Measurements from ENCODE around the gene ZNF236.
"Not testable (repeated sequence)": the region's sequence is repeated elsewhere in the genome, so short reads cannot be mapped to it uniquely, and the experiment has no call there.

Gene ZNF236

DNA sequence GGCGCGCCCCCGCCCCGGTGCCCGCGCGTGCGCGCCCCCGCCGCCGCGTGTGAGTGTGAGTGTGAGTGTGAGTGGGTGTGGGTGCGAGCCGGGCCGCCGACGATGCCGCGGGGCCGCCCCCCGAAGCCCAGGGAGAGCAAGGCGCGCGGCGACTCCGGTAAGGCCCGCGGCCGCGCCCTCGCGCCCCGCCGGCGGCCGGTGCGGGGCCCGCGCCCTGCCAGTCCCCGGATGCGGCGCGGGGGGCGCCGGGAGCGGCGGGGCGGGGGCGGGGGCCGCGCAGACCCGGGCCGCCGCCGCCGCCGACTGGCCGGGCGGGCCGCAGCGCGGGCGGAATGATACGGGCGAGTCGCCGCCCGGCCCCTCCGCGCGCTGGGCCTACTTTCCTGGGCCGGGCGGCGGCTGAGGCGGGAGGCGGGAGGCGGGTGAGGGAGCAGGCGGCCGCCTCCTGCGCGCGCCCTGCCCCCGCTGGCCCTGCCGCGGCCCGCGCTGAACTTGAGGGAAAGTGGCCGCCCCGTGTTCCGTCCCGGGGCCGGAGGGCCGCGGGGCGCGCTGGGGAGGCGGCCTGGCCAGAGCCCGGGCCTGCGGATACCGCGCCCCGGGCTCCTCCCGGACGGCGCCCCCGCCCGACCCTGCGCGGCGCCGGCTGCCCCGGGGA lies at the start of gene ZNF236:
ZNF236 (plus strand) TSS at position 52 of the 655 bp plus-strand sequence; CDS start at position 103, 51 bp downstream.
- in situ Hi-C loops (cut with MboI; ENCODE audit: low sequenced_read_pairs, unreplicated experiment), result no loop called here
- TF ChIP-seq, protein P1, sequence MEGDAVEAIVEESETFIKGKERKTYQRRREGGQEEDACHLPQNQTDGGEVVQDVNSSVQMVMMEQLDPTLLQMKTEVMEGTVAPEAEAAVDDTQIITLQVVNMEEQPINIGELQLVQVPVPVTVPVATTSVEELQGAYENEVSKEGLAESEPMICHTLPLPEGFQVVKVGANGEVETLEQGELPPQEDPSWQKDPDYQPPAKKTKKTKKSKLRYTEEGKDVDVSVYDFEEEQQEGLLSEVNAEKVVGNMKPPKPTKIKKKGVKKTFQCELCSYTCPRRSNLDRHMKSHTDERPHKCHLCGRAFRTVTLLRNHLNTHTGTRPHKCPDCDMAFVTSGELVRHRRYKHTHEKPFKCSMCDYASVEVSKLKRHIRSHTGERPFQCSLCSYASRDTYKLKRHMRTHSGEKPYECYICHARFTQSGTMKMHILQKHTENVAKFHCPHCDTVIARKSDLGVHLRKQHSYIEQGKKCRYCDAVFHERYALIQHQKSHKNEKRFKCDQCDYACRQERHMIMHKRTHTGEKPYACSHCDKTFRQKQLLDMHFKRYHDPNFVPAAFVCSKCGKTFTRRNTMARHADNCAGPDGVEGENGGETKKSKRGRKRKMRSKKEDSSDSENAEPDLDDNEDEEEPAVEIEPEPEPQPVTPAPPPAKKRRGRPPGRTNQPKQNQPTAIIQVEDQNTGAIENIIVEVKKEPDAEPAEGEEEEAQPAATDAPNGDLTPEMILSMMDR (IDR thresholded peaks at IDR 0.05; ENCODE audit: borderline replicate concordance, control extremely low read depth, extremely low read depth, insufficient read depth, missing control alignments), result no peak
- DNase-seq (ENCODE audit: low spot score), result peak; percentile 88

DNA sequence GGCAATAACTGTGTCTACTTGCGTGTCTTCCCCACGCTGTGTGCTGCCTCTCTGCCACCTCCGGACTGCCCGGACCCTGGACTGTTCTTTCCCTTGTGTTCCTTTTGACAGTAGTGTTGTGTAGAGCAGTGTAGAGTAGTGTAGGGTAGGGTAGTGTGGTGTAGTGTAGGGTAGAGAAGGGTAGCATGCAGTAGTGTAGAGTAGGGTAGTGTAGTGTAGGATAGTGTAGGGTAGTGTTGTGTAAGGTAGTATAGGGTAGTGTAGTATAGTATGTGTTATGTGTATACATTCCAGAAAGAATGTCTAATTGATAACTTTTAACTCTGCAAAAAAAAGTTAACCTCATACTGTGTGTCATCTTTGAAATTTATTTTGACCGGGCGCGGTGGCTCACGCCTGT lies 49.7 kb upstream of the ZNF236 start:
- in situ Hi-C loops (cut with MboI; ENCODE audit: low sequenced_read_pairs, unreplicated experiment), result no loop called here

DNA sequence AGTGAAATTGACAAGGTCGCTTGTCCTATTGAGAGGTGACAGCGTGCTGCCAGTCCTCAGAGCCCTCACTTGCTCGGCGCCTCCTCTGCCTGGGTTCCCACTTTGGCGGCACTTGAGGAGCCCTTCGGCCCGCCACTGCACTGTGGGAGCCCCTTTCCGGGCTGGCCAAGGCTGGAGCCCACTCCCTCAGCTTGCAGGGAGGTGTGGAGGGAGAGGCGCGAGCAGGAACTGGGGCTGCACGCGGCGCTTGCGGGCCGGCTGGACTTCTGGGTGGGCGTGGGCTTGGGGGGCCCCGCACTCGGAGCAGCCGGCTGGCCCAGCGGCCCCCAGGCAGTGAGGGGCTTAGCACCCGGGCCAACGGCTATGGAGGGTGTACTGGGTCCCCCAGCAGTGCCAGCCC lies 45.3 kb upstream of the ZNF236 start:
- in situ Hi-C loops (cut with MboI; ENCODE audit: low sequenced_read_pairs, unreplicated experiment); DNase-seq (ENCODE audit: low spot score): not testable (repeated sequence)

More for the DNA sequence above, 49.7 kb upstream of the ZNF236 start:
- TF ChIP-seq, protein P1 (IDR thresholded peaks at IDR 0.05; ENCODE audit: borderline replicate concordance, control extremely low read depth, extremely low read depth, insufficient read depth, missing control alignments), result no peak
- no peak for DNase-seq (ENCODE audit: low spot score)

DNA sequence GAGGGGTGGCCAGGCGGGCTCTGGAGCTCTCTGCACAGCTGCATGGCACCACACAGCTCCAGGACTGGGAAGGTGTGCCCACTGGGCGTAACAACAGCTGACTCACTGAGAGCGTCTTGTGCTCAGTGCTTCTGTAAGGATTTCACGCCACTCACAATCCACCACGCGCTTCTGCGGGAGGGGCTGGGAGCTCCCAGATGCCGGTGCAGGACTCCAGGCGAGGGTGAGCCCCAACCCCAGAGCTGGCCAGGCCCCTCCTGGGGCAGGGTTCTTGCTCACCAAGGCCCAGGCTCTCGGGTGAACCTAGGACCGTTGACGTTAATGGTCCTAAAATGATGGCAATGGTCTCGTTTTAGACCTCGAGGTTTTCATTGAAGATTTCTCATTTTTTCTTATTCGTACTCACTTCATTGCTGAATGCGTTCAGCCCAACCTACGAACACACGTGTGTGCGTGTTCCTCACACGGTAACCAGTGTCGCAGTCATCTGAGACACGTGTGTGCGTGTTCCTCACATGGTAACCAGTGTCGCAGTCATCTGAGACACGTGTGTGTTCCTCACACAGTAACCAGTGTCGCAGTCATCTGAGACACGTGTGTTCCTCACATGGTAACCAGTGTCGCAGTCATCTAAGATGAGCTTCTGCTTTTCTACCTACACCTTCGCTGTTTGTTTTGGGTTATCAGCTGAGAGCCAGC lies 38.4 kb upstream of the ZNF236 start:
- DNase-seq (ENCODE audit: low spot score), result no peak
- TF ChIP-seq, protein P1 (IDR thresholded peaks at IDR 0.05; ENCODE audit: borderline replicate concordance, control extremely low read depth, extremely low read depth, insufficient read depth, missing control alignments), result no peak
- in situ Hi-C loops (cut with MboI; ENCODE audit: low sequenced_read_pairs, unreplicated experiment), result no loop called here

DNA sequence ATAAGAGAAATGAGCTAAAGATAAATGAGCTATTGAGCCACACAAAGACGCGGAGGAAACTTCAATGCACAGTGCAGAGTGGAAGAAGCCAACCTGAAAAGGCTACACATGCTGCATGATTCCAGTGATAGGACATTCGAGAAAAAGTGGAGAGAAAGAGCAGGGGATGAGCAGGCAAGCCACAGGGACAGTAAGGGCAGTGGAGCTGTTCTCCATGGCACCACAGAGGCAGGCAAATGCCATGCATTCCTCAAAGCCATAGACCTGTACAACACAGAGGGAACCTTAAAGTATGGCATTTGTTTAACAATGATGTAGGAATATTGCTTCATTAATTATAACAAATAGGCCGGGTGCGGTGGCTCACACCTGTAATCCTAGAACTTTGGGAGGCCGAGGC lies 36.5 kb upstream of the ZNF236 start:
- TF ChIP-seq, protein P1 (IDR thresholded peaks at IDR 0.05; ENCODE audit: borderline replicate concordance, control extremely low read depth, extremely low read depth, insufficient read depth, missing control alignments), result no peak
- DNase-seq (ENCODE audit: low spot score), result no peak
- in situ Hi-C loops (cut with MboI; ENCODE audit: low sequenced_read_pairs, unreplicated experiment), result no loop called here

DNA sequence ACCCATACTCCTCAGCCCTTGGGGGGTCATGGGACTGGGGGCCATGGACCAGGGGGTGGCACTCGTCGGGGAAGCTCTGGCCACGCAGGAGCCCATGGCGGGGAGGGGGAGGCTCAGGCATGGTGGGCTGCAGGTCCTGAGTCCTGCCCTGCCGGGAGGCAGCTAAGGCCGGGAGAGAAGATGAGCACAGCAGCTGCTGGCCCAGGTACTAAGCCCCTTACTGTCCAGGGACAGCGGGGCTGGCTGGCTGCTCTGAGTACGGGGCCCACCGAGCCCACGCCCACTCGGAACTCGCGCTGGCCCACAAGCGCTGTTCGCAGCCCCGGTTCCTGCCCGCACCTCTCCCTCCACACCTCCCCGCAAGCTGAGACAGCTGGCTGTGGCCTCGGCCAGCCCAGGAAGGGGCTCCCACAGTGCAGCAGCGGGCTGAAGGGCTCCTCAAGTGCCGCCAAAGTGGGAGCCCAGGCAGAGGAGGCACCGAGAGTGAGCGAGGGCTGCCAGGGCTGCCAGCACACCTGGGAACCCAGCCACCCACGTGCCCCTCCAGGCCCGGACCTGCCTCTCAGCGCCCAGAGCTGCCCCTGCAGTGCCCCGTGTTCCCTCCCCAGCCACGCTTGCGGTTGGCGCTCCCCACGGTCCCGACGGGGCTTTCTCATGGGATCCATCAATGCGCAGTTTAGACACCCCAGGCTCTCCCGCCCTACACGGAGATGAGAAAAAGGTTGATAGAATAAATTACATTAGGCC lies 33.6 kb upstream of the ZNF236 start:
- TF ChIP-seq, protein P1 (IDR thresholded peaks at IDR 0.05; ENCODE audit: borderline replicate concordance, control extremely low read depth, extremely low read depth, insufficient read depth, missing control alignments), result no peak
- in situ Hi-C loops (cut with MboI; ENCODE audit: low sequenced_read_pairs, unreplicated experiment), result no loop called here
- DNase-seq (ENCODE audit: low spot score), result no peak

DNA sequence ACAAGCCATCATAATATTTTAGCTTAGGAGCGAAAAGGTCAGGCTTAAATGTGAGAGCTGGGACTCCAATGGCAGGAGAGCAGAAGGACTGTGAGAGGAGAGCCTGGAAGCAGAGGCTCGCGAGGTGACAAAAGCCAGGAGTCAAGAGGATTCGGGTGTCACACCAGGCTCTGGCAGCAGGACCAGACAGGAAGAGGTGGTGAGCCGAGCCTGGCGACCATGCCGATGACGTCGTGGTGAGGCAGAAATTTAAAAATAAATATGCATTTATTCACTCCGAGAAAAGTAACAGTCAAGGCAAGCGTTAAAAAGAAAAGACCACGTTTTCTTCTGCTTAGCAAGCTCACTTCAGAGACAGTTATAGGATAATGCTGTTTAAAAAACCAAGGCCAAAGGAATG lies 31.3 kb upstream of the ZNF236 start:
- no peak for DNase-seq (ENCODE audit: low spot score)
- in situ Hi-C loops (cut with MboI; ENCODE audit: low sequenced_read_pairs, unreplicated experiment), result no loop called here

More for the DNA sequence above, 31.3 kb upstream of the ZNF236 start:
- TF ChIP-seq, protein P1 (IDR thresholded peaks at IDR 0.05; ENCODE audit: borderline replicate concordance, control extremely low read depth, extremely low read depth, insufficient read depth, missing control alignments), result no peak

Data from GM13976 (cell line).